NT2/D1 (cell line): ENCODE data around the gene LRCH1.

Experiments
- DNase-seq: peaks from one replicate; pipeline ENCODE4 v3.0.0-alpha.2; 2011; ENCODE audit warnings: low read depth, low spot score
- H3K27me3 ChIP-seq: 2 replicates; pipeline ENCODE4 v1.6.0; 2011; ENCODE audit warnings: mild to moderate bottlenecking; ENCODE audit not compliant: insufficient read length, insufficient read depth
- H3K36me3 ChIP-seq: 2 replicates; pipeline ENCODE4 v1.6.1; 2011; ENCODE audit warnings: mild to moderate bottlenecking, low read length, mixed read lengths; ENCODE audit not compliant: insufficient read depth, insufficient read length
- H3K4me1 ChIP-seq: 2 replicates; pipeline ENCODE4 v1.5.1; 2011; ENCODE audit not compliant: insufficient read depth, insufficient read length
- H3K4me3 ChIP-seq: 2 replicates; pipeline ENCODE4 v1.5.1; 2011; ENCODE audit warnings: low read depth; ENCODE audit not compliant: insufficient read length
- H3K9ac ChIP-seq: 2 replicates; pipeline ENCODE4 v1.6.0; 2011; ENCODE audit warnings: low read depth; ENCODE audit not compliant: insufficient read length
- H3K9me3 ChIP-seq: 2 replicates; pipeline ENCODE4 v1.5.1; 2011; ENCODE audit warnings: mild to moderate bottlenecking, low read length; ENCODE audit not compliant: insufficient read depth
- SUZ12 ChIP-seq: IDR thresholded peaks from 2 replicates; pipeline ENCODE4 v1.6.1; 2011; ENCODE audit not compliant: insufficient read length, insufficient read depth; ENCODE audit errors: extremely low read depth
- YY1 ChIP-seq: IDR thresholded peaks from 2 replicates; pipeline ENCODE4 v1.6.1; 2011; ENCODE audit not compliant: insufficient read length, insufficient read depth
- ZNF274 ChIP-seq: IDR thresholded peaks from 2 replicates; pipeline ENCODE4 v1.6.1; 2011; ENCODE audit warnings: mild to moderate bottlenecking, low read depth, low read length

The LRCH1 gene

GRCh38 chr13:46572752-46573431 is 19.9 kb downstream of the LRCH1 start:
- DNase-seq, result no peak
- Histone ChIP-seq H3K27me3 (no peaks in the 10 kb centered on the region), H3K9ac (no peak overlapping the region), H3K4me1 (no peaks in the 10 kb centered on the region), H3K36me3 (no peaks in the 10 kb centered on the region), H3K9me3 (no peaks in the 10 kb centered on the region), H3K4me3 (no peak overlapping the region)
- no peak for TF ChIP-seq SUZ12
- no peak for TF ChIP-seq YY1
- no peak for TF ChIP-seq ZNF274

- Histone ChIP-seq H3K4me3 (no peak overlapping the region), H3K36me3 (no peaks in the 10 kb centered on the region), H3K9ac (no peak overlapping the region), H3K27me3 (no peaks in the 10 kb centered on the region), H3K9me3 (no peaks in the 10 kb centered on the region), H3K4me1 (no peaks in the 10 kb centered on the region)
- no peak for TF ChIP-seq YY1
- TF ChIP-seq ZNF274, result no peak
- no peak for TF ChIP-seq SUZ12
- no peak for DNase-seq
Observed at GRCh38 chr13:46575301-46575771, 22.4 kb downstream of the LRCH1 start.

DNA sequence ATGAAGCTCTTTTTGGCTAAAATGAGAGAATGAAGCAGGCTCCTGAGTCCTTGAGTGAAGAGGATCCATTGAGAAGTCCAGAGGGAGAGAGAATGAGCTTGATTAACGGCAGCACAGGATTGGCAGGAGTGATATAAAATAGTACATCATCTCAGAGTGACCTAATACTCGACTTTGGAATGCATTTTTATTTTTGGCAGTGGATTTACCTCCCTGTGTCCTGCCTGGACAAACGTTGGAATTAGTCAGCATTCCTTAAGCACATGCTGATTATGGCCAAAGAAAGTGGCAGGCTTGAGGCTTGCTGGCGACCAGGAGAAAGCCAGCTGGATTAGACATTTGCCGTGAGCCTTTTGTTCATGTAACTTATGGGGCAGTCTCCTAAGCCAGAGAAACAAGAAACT is 22.9 kb downstream of the LRCH1 start:
- Histone ChIP-seq H3K9ac (no peak overlapping the region), H3K9me3 (no peaks in the 10 kb centered on the region), H3K36me3 (no peaks in the 10 kb centered on the region), H3K27me3 (no peaks in the 10 kb centered on the region), H3K4me1 (no peaks in the 10 kb centered on the region), H3K4me3 (no peak overlapping the region)
- no peak for DNase-seq
- TF ChIP-seq ZNF274 (no peak), SUZ12 (no peak)

GRCh38 chr13:46576762-46577161 is 23.8 kb downstream of the LRCH1 start:
- no peak for DNase-seq
- Histone ChIP-seq H3K4me3 (no peak overlapping the region), H3K36me3 (no peaks in the 10 kb centered on the region), H3K9me3 (no peaks in the 10 kb centered on the region), H3K9ac (no peak overlapping the region), H3K4me1 (no peaks in the 10 kb centered on the region), H3K27me3 (no peaks in the 10 kb centered on the region)
- TF ChIP-seq ZNF274 (no peak), YY1 (no peak), SUZ12 (no peak)

DNA sequence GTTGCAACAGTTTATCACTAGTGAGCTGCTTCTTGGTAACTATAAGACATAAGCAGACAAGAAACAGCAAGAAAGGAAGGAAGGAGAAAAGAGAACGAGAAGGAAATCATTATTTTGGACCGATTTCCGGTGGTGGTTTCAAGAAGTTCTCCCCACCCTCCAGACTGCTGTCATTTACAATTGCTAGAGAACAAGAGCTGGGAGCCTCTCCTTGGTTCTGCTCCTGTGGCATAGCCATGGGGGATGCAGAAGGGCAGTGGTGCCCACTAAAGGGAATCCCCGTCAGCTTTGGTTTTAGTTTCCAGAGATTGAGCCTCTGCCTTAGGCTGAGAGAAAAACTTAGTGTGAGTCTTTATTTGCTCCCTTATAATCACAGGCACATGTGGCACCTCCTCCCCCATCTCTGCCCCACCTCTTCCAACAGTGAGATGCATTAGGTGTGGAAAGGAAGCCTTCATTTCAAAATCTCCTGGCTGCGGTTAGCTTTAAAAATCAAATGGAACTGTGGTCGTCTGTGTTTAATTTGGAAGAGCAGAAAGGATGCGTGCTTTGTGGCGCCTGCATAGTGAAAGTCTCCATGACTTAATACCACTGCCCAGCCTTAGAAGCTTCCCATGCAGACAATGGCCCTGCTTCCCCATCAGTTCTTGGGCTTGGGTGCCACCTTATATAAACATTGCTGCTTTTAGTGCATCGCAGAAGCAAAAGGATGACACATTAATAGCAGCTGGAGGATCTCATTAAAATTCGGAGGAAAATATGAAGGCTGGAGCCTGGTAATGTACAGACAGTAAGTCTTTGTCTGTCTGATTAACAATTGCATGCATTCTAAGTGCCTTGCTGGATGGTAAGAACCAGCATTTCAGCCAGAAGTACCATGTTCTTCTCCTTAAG is 25.0 kb downstream of the LRCH1 start:
- Histone ChIP-seq H3K9ac (no peak overlapping the region), H3K4me1 (no peaks in the 10 kb centered on the region), H3K27me3 (no peaks in the 10 kb centered on the region), H3K36me3 (no peaks in the 10 kb centered on the region), H3K4me3 (no peak overlapping the region), H3K9me3 (no peaks in the 10 kb centered on the region)
- DNase-seq, result no peak
- TF ChIP-seq YY1 (no peak), ZNF274 (no peak), SUZ12 (no peak)

DNA sequence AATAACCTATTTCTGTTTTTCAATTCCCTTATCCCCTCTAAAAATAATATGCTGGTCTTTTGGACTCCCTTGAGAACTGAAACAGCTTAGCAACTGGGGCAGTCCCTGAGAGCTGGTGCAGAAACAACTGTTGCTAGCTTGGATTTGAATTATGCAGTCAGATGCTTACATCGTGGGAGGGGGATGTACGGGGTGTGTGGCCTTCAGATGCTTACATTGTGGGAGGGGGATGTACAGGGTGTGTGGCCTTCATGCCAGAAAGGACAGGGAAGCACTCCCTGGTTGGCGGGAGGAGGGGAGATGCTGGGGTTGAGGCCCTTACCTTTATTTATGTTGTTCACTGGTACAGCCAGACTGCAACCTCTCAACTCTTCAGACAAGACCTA is 25.6 kb downstream of the LRCH1 start:
- Histone ChIP-seq H3K27me3 (no peaks in the 10 kb centered on the region), H3K36me3 (no peaks in the 10 kb centered on the region), H3K9me3 (no peaks in the 10 kb centered on the region), H3K4me3 (no peak overlapping the region), H3K4me1 (no peaks in the 10 kb centered on the region), H3K9ac (no peak overlapping the region)
- TF ChIP-seq SUZ12 (no peak), ZNF274 (no peak), YY1 (no peak)
- no peak for DNase-seq

- TF ChIP-seq YY1 (no peak), ZNF274 (no peak), SUZ12 (no peak)
- no peak for DNase-seq
- Histone ChIP-seq H3K27me3 (no peaks in the 10 kb centered on the region), H3K4me3 (no peak overlapping the region), H3K9me3 (no peaks in the 10 kb centered on the region), H3K4me1 (no peaks in the 10 kb centered on the region), H3K9ac (no peak overlapping the region), H3K36me3 (no peaks in the 10 kb centered on the region)
Observed at GRCh38 chr13:46580362-46580839, 27.4 kb downstream of the LRCH1 start.
